ENCODE data around the gene CALR3. TPM values are rescaled to one million over a fixed set of nuclear protein-coding genes. Genes with fewer than 3 reads are reported as not detected.

Gene CALR3
- total RNA-seq, 1 donor from 2014 or later, result 2.0 TPM

GRCh38 chr19:16445238-16446107 is 50.5 kb downstream of the CALR3 start:
- no peak overlapping the region for H3K27ac ChIP-seq
- H3K79me2 ChIP-seq (ENCODE audit: low read depth), result peaks cover 90% of the 10 kb centered on the region
- H2AFZ ChIP-seq (replicated peaks), result no peak overlapping the region
- H3K4me2 ChIP-seq, result no peak overlapping the region
- no peaks in the 10 kb centered on the region for H3K36me3 ChIP-seq
- H3K4me3 ChIP-seq, result no peak overlapping the region
- H4K20me1 ChIP-seq (ENCODE audit: low read depth), result peaks cover 97% of the 10 kb centered on the region
- H3K27me3 ChIP-seq, result no peaks in the 10 kb centered on the region
- peaks cover 25% of the 10 kb centered on the region for H3K4me1 ChIP-seq
- no peak overlapping the region for H3K9ac ChIP-seq
- Mint-ChIP-seq H3K4me3 (no peak overlapping the region), H3K9me3 (no peaks in the 10 kb centered on the region), H3K4me1 (peaks cover 46% of the 10 kb centered on the region), H3K36me3 (peaks cover 7% of the 10 kb centered on the region), H3K27me3 (ENCODE audit: insufficient read depth, low read depth) (peaks cover 3% of the 10 kb centered on the region), H3K27ac (no peak overlapping the region)
- DNase-seq (ENCODE audit: low spot score), result no peak
- H3F3A ChIP-seq (ENCODE audit: low read depth), result peaks cover 18% of the 10 kb centered on the region
- TF ChIP-seq EZH2 (IDR thresholded peaks at IDR 0.05) (no peak), CTCF (IDR thresholded peaks at IDR 0.05) (no peak), EZH2phosphoT487 (IDR thresholded peaks at IDR 0.05) (no peak)
- H3K9me3 ChIP-seq (ENCODE audit: low read depth), result no peaks in the 10 kb centered on the region

- peak overlapping the region; percentile 42 for H3K4me3 Mint-ChIP-seq
- no peak overlapping the region for H3K9ac ChIP-seq
- peaks cover 87% of the 10 kb centered on the region for H4K20me1 ChIP-seq (ENCODE audit: low read depth)
- peaks cover 18% of the 10 kb centered on the region for H3F3A ChIP-seq (ENCODE audit: low read depth)
- peaks cover 25% of the 10 kb centered on the region for H3K4me1 ChIP-seq
- H3K4me3 ChIP-seq, result no peak overlapping the region
- H3K36me3 ChIP-seq, result no peaks in the 10 kb centered on the region
- no peak overlapping the region for H3K27ac ChIP-seq
- H2AFZ ChIP-seq (replicated peaks), result no peak overlapping the region
- no peak for DNase-seq (ENCODE audit: low spot score)
- peaks cover 46% of the 10 kb centered on the region for H3K4me1 Mint-ChIP-seq
- peaks cover 3% of the 10 kb centered on the region for H3K27me3 Mint-ChIP-seq (ENCODE audit: insufficient read depth, low read depth)
- peaks cover 91% of the 10 kb centered on the region for H3K79me2 ChIP-seq (ENCODE audit: low read depth)
- H3K4me2 ChIP-seq, result no peak overlapping the region
- peaks cover 6% of the 10 kb centered on the region for H3K36me3 Mint-ChIP-seq
- H3K27ac Mint-ChIP-seq, result peak overlapping the region; percentile 43
- H3K27me3 ChIP-seq, result no peaks in the 10 kb centered on the region
- TF ChIP-seq CTCF (IDR thresholded peaks at IDR 0.05), result no peak
- TF ChIP-seq EZH2 (IDR thresholded peaks at IDR 0.05), result no peak
- no peak for TF ChIP-seq EZH2phosphoT487 (IDR thresholded peaks at IDR 0.05)
- H3K9me3 ChIP-seq (ENCODE audit: low read depth), result no peaks in the 10 kb centered on the region
- H3K9me3 Mint-ChIP-seq, result no peaks in the 10 kb centered on the region
These were observed 51.7 kb downstream of the CALR3 start for GRCh38 chr19:16444269-16444600.

GRCh38 chr19:16442386-16443276 is 53.3 kb downstream of the CALR3 start:
- Histone ChIP-seq H4K20me1 (ENCODE audit: low read depth) (peaks cover 70% of the 10 kb centered on the region), H2AFZ (replicated peaks) (no peak overlapping the region), H3F3A (ENCODE audit: low read depth) (peaks cover 18% of the 10 kb centered on the region), H3K27me3 (no peaks in the 10 kb centered on the region), H3K27ac (peak overlapping the region; percentile 61), H3K4me3 (no peak overlapping the region), H3K36me3 (no peaks in the 10 kb centered on the region), H3K4me1 (peaks cover 25% of the 10 kb centered on the region), H3K9me3 (ENCODE audit: low read depth) (no peaks in the 10 kb centered on the region), H3K9ac (peak overlapping the region; percentile 23), H3K4me2 (peak overlapping the region; percentile 65), H3K79me2 (ENCODE audit: low read depth) (peaks cover 75% of the 10 kb centered on the region)
- DNase-seq (ENCODE audit: low spot score), result peak; percentile 15
- Mint-ChIP-seq H3K27me3 (ENCODE audit: insufficient read depth, low read depth) (peaks cover 3% of the 10 kb centered on the region), H3K27ac (peak overlapping the region; percentile 72), H3K36me3 (peaks cover 8% of the 10 kb centered on the region), H3K4me1 (peaks cover 43% of the 10 kb centered on the region), H3K9me3 (no peaks in the 10 kb centered on the region), H3K4me3 (no peak overlapping the region)
- no peak for TF ChIP-seq CTCF (IDR thresholded peaks at IDR 0.05)
- no peak for TF ChIP-seq EZH2 (IDR thresholded peaks at IDR 0.05)
- no peak for TF ChIP-seq EZH2phosphoT487 (IDR thresholded peaks at IDR 0.05)
